ENCODE data around the gene FTCD. TPM values are rescaled to one million over a fixed set of nuclear protein-coding genes. Genes with fewer than 3 reads are reported as not detected.

The FTCD gene
- polyA plus RNA-seq, 3 donors, result not detected

DNA sequence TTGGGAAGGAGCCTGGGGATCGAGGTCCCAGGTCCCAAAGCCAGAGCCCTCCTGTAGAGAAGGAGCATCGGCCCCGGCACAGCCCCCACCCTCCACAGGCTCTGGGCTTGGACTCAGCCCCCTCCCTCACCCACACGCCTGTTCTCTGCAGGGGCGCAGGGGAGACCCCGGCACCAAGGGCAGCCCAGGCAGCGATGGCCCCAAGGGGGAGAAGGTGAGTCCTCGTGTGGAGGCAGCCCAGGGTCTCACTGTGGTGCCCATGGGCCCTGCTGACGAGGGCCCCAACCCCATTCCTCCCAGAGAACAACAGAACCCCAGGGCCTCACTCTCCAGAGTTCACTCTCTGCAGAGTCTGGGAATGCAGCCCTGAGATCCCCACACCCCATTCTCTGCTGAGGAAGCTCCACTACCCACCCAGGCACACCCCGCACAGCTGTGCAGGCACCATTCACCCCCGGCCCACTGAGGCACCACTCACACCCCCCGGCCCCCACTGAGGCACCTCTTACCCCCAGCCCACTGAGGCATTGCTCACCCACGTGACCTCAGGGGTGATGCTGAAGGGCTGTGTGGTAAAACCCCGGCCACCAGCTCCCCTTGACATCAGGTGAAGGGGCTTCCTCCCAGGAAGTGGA lies 35.6 kb downstream of the FTCD start:
- H3K4me3 Mint-ChIP-seq, result no peak overlapping the region
- no peaks in the 10 kb centered on the region for H3K4me1 Mint-ChIP-seq
- H3K4me3 ChIP-seq (replicated peaks in 1 of 3; ENCODE audit: low read depth in 2 of 3, low read length in 3 of 3), result no peak overlapping the region
- no peaks in the 10 kb centered on the region for H3K27me3 ChIP-seq (ENCODE audit: control insufficient read depth in 2 of 2, insufficient read depth in 2 of 2, low read length in 2 of 2)
- peaks cover 0 to 13% (median 7%) of the 10 kb centered on the region in 7 donors for H3K9me3 Mint-ChIP-seq
- H2AFZ ChIP-seq (ENCODE audit: insufficient read depth, low read depth, low read length, poor library complexity, severe bottlenecking), result no peak overlapping the region
- H3K79me2 ChIP-seq (ENCODE audit: insufficient read depth, low read length), result no peaks in the 10 kb centered on the region
- H3K4me1 ChIP-seq (ENCODE audit: control insufficient read depth in 1 of 2, insufficient read depth in 2 of 2, low read length in 2 of 2), result no peaks in the 10 kb centered on the region
- WGBS (ENCODE audit: insufficient coverage), result 85% methylated on average over 6 of the region's 14 CpGs
- TF ChIP-seq, protein P1, sequence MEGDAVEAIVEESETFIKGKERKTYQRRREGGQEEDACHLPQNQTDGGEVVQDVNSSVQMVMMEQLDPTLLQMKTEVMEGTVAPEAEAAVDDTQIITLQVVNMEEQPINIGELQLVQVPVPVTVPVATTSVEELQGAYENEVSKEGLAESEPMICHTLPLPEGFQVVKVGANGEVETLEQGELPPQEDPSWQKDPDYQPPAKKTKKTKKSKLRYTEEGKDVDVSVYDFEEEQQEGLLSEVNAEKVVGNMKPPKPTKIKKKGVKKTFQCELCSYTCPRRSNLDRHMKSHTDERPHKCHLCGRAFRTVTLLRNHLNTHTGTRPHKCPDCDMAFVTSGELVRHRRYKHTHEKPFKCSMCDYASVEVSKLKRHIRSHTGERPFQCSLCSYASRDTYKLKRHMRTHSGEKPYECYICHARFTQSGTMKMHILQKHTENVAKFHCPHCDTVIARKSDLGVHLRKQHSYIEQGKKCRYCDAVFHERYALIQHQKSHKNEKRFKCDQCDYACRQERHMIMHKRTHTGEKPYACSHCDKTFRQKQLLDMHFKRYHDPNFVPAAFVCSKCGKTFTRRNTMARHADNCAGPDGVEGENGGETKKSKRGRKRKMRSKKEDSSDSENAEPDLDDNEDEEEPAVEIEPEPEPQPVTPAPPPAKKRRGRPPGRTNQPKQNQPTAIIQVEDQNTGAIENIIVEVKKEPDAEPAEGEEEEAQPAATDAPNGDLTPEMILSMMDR (IDR thresholded peaks at IDR 0.05), result no peak
- H3K27ac Mint-ChIP-seq, result no peak overlapping the region
- no peak overlapping the region for H3K27ac ChIP-seq (ENCODE audit: low read depth in 1 of 2, low read length in 2 of 2)
- no peak overlapping the region for H3K9ac ChIP-seq (ENCODE audit: insufficient read depth, low read length, poor library complexity, severe bottlenecking)
- intact Hi-C loops (cut with micrococcal nuclease), result no loop called here
- H3K27me3 Mint-ChIP-seq (ENCODE audit: low read depth in 3 of 3), result peaks cover 2 to 3% (median 2%) of the 10 kb centered on the region in 3 donors
- H3K4me2 ChIP-seq (replicated peaks; ENCODE audit: extremely low read depth, low read length, poor library complexity, severe bottlenecking), result no peak overlapping the region
- peaks cover 4 to 16% of the 10 kb centered on the region in 2 donors for H3K9me3 ChIP-seq (replicated peaks in 1 of 2; ENCODE audit: control insufficient read depth in 1 of 2, insufficient read depth in 1 of 2, low read length in 2 of 2)
- H4K20me1 ChIP-seq (ENCODE audit: insufficient read depth, low read length), result no peaks in the 10 kb centered on the region
- H3K36me3 Mint-ChIP-seq, result no peaks in the 10 kb centered on the region
- H3K36me3 ChIP-seq (replicated peaks in 1 of 2; ENCODE audit: control insufficient read depth in 1 of 2, insufficient read depth in 2 of 2, low read length in 2 of 2), result no peaks in the 10 kb centered on the region
- DNase-seq, result no peak

DNA sequence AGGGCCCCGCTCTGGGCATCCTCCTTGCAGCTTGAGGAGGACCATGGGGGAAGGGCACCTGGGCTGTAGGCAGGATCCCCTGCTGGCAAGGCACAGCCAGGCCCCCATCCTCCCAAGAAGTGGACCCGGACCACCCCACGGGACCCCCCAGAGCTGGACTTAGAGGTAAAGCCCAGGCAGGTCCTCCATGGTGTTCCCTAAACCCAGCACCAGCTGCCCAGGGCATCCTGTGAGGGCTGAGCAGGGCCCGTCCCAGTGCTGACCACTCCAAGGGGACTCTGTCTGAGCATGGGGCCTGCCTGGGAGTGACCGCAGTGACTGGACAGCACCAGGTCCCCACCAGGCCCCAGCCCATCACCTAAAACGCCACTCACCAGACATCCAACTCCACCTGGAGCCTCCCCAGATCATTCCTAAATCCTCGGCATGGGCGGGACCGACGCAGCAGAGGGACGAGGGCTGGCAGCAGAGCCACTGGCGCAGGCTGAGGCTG lies 36.2 kb downstream of the FTCD start:
- Mint-ChIP-seq H3K36me3 (no peaks in the 10 kb centered on the region), H3K9me3 (peaks cover 0 to 15% (median 7%) of the 10 kb centered on the region in 7 donors), H3K27me3 (ENCODE audit: low read depth in 3 of 3) (peaks cover 2 to 3% (median 2%) of the 10 kb centered on the region in 3 donors), H3K4me3 (no peak overlapping the region), H3K27ac (no peak overlapping the region), H3K4me1 (no peaks in the 10 kb centered on the region)
- no peaks in the 10 kb centered on the region for H3K36me3 ChIP-seq (replicated peaks in 1 of 2; ENCODE audit: control insufficient read depth in 1 of 2, insufficient read depth in 2 of 2, low read length in 2 of 2)
- H2AFZ ChIP-seq (ENCODE audit: insufficient read depth, low read depth, low read length, poor library complexity, severe bottlenecking), result no peak overlapping the region
- H3K27ac ChIP-seq (ENCODE audit: low read depth in 1 of 2, low read length in 2 of 2), result no peak overlapping the region
- WGBS (ENCODE audit: insufficient coverage), result 97% methylated on average over 6 of the region's 12 CpGs
- no peaks in the 10 kb centered on the region for H3K79me2 ChIP-seq (ENCODE audit: insufficient read depth, low read length)
- H3K4me1 ChIP-seq (ENCODE audit: control insufficient read depth in 1 of 2, insufficient read depth in 2 of 2, low read length in 2 of 2), result no peaks in the 10 kb centered on the region
- H4K20me1 ChIP-seq (ENCODE audit: insufficient read depth, low read length), result no peaks in the 10 kb centered on the region
- peaks cover 5 to 16% of the 10 kb centered on the region in 2 donors for H3K9me3 ChIP-seq (replicated peaks in 1 of 2; ENCODE audit: control insufficient read depth in 1 of 2, insufficient read depth in 1 of 2, low read length in 2 of 2)
- H3K27me3 ChIP-seq (ENCODE audit: control insufficient read depth in 2 of 2, insufficient read depth in 2 of 2, low read length in 2 of 2), result no peaks in the 10 kb centered on the region
- no peak overlapping the region for H3K9ac ChIP-seq (ENCODE audit: insufficient read depth, low read length, poor library complexity, severe bottlenecking)
- no peak for DNase-seq
- TF ChIP-seq, protein P1 (IDR thresholded peaks at IDR 0.05), result no peak
- intact Hi-C loops (cut with micrococcal nuclease), result no loop called here
- H3K4me3 ChIP-seq (replicated peaks in 1 of 3; ENCODE audit: low read depth in 2 of 3, low read length in 3 of 3), result no peak overlapping the region
- no peak overlapping the region for H3K4me2 ChIP-seq (replicated peaks; ENCODE audit: extremely low read depth, low read length, poor library complexity, severe bottlenecking)

Measured in CD14-positive monocyte (primary cell).